DMS 273 (cell line): ENCODE data around the gene NTF4.
"Not testable (repeated sequence)": the region's sequence is repeated elsewhere in the genome, so short reads cannot be mapped to it uniquely, and the experiment has no call there.

Experiments
- DNase-seq: peaks from one replicate; lab custom pipeline; 2025; ENCODE audit not compliant: unreplicated experiment; lab: John Stamatoyannopoulos, UW

The NTF4 gene

GRCh38 chr19:49057636-49058234 lies 6.9 kb downstream of the NTF4 start, which contains the start of gene CGB7:
CGB7 (minus strand) TSS chr19:49057749; CDS start chr19:49055375, 2,374 bp downstream.
- peak; percentile 73 for DNase-seq

DNA sequence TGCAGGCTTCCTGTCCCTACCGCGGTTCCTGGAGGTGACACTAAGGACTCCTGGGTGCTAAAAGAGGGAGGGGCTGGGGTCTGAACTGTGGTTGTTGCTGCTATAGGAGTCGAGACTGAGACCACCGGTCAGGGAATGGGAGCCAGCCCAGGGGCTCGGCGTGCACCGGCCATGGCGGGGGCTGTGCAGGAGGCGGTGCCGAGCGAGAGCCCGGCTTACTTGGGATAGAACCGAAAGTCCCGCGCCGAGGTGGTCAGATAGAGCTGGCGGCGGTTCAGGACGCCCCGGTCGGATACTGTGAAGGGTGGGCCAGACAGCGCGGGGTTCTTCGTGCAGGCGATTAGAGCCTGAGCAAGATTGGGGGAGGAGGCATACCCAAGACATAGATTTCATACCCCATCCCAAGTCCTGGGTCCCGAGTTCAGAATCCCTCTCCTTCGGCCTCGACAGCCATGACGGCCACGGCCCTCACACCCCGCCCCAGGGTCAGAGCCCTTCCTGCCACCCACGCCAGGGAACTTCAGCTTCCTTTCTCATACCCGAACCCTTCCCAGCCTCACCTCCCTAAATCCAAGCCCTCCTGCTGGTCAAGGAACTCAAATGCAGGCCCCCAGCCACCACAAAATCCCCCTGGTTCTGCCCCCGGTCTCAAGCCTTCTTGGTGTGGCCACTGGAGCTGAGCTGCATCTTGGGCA lies 7.6 kb downstream of the NTF4 start:
- not testable (repeated sequence) for DNase-seq

DNA sequence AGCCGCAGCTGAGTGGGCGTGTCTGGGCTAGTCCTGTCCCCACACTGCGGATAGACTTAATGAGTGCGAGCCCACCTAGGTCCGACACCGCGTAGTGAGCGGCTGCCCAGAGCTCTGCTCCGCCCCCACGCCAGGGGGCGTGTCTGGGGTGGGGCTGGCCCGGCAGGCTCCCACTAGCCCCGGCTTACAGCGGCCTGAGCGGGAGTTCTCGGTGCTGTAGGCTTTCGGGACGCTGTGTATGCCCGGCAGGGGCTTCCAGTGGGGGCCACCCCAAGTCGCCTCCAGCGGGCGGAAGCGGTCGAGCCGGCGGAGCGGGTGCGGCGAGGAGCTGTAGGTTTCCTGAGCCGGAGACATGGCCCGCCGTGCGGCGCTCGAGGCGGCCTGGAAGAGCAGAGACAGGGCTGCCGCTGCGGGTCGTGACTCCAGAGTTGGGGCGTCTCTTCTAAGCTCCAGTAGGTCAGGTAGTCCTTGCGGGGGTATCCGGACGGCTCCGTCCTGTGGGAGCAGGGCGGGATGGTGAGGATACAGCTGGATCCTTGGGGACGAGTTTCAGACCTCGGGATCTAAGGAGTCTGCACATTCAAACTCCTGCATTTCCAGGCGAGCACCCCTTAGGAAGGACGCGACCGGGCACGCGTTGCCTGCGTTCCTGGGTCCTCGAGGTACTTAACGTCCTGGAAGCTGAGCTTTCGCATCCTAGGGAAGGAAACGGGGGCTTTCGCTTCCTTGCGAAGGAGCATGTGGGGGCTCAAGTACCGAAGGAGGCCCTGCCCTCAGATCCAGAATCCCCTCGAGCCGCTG lies 8.3 kb downstream of the NTF4 start:
- DNase-seq: peak; percentile 79

GRCh38 chr19:49050376-49051033 lies 14.1 kb downstream of the NTF4 start:
- DNase-seq: not testable (repeated sequence)

DNA sequence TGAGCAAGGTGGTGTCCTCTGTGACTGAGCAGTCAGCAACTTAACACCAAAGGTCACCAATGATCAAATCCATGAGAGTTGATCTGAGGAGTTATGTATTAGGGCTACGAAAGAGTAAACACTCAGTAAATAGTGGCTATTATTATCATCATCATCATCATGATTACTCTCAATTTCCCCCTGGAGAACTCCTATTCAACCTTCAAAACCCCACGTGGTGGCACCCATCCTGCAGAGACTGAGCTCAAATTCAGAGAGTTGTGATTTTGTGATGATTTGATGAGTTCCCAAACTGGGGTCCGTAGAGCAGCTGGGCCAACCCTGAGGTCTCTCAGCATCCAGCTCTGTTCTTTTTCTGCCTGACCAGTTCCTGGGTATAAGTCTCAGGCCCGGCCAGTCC lies 14.8 kb downstream of the NTF4 start:
- not testable (repeated sequence) for DNase-seq

- not testable (repeated sequence) for DNase-seq
Measured at GRCh38 chr19:49049011-49049410, 15.6 kb downstream of the NTF4 start, which contains the start of gene CGB8. CGB8 (minus strand) TSS chr19:49049111; CDS start chr19:49048739, 372 bp downstream.

- DNase-seq: not testable (repeated sequence)
Measured at GRCh38 chr19:49043548-49043947, 21.1 kb downstream of the NTF4 start, which contains the start of gene CGB5. CGB5 (plus strand) TSS chr19:49043848; CDS start chr19:49044210, 362 bp downstream.

- DNase-seq: not testable (repeated sequence)
Measured at GRCh38 chr19:49042666-49043065, 22.0 kb downstream of the NTF4 start.

- no peak for DNase-seq
Measured at GRCh38 chr19:49042177-49042576, 22.4 kb downstream of the NTF4 start.

- not testable (repeated sequence) for DNase-seq
Measured at GRCh38 chr19:49039736-49040135, 24.9 kb downstream of the NTF4 start.

DNA sequence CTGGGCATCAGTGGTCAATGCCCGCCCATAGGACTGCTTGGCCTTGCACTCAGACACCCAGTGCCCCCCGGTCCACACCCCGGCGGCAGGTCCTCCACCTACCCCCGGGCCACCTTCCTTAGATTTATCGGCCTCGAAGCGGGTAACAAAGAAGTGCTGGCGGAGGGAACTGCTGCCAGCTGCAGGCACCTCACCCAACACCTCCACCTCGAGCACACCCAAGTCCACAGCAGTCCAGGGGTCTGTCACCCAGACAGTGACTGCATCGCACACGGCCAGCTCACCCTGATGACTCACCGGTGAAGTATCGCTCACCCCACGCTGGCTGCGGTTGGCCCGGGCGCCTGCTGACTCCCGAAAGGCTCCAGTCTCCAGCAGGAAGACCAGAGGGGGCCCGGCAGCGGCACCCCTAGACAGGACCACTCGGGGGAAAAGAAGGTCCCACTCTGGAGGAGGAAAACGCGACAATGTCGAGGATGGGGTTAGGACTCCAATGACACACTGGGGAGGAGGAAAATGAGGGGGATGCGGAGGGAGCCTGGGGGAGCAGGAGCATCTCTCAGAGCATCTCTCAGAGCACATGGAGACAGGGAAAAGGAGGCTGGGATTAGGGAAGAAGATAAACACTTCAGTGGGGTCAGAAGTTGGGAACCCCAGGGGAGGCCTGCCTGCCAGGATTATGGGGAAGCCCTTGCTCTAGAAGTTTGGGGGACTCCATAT lies 25.9 kb downstream of the NTF4 start:
- DNase-seq: not testable (repeated sequence)

DNA sequence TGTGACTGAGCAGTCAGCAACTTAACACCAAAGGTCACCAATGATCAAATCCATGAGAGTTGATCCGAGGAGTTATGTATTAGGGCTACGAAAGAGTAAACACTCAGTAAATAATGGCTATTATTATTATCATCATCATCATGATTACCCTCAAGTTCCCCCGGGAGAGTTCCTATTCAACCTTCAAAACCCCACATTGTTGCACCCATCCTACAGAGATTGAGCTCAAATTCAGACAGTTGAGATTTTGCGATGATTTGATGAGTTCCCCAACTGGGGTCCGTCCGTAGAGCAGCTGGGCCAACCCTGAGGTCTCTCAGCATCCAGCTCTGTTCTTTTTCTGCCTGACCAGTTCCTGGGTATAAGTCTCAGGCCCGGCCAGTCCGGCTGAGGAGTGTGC lies 26.5 kb downstream of the NTF4 start:
- not testable (repeated sequence) for DNase-seq

DNA sequence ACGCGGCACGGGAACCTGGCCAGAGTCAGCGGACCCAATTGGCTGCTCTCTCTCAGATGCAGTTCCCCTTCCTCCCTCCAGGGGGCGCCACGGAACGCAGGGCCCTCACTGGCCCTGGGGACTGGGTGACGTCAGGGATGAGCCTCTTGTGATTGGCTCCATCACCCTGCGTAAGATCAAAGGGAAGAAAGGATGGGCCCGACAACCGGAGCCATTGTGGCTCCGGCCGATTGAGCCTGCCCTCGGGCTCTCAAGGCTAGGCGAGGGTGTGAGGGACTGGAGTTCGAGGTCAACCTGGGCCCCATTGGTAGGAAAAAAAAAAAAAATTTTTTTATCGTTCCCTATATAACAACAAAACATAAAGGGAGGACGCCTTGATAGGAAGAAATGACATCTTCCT lies 27.8 kb downstream of the NTF4 start, which contains the start of gene CGB1:
Gene CGB1 (minus strand): TSS at position 81 of the 400 bp plus-strand sequence. CDS start 184 bp downstream, outside the sequence.
- DNase-seq: peak; percentile 79

GRCh38 chr19:49031642-49032301 lies 32.8 kb downstream of the NTF4 start, which contains the start of gene CGB2:
CGB2 (plus strand) TSS chr19:49031890; CDS start chr19:49032096, 206 bp downstream.
- peak; percentile 81 for DNase-seq

GRCh38 chr19:49030323-49030722 lies 34.3 kb downstream of the NTF4 start:
- not testable (repeated sequence) for DNase-seq

- not testable (repeated sequence) for DNase-seq
Measured at GRCh38 chr19:49029749-49030148, 34.9 kb downstream of the NTF4 start.

- DNase-seq: not testable (repeated sequence)
Measured at GRCh38 chr19:49028686-49029085, 35.9 kb downstream of the NTF4 start.

DNA sequence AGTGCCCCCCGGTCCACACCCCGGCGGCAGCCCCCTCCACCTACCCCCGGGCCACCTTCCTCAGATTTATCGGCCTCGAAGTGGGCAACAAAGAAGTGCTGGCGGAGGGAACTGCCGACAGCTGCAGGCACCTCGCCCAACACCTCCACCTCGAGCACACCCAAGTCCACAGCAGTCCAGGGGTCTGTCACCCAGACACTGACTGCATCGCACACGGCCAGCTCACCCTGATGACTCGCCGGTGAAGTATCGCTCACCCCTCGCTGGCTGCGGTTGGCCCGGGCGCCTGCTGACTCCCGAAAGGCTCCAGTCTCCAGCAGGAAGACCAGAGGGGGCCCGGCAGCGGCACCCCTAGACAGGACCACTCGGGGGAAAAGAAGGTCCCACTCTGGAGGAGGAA lies 39.0 kb downstream of the NTF4 start:
- DNase-seq: not testable (repeated sequence)

DNA sequence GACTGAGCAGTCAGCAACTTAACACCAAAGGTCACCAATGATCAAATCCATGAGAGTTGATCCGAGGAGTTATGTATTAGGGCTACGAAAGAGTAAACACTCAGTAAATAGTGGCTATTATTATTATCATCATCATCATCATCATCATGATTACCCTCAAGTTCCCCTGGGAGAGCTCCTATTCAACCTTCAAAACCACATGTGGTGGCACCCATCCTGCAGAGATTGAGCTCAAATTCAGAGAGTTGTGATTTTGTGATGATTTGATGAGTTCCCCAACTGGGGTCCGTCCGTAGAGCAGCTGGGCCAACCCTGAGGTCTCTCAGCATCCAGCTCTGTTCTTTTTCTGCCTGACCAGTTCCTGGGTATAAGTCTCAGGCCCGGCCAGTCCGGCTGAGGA lies 39.5 kb downstream of the NTF4 start:
- DNase-seq: not testable (repeated sequence)
